ENCODE results near the gene MST1.

Gene MST1

DNA sequence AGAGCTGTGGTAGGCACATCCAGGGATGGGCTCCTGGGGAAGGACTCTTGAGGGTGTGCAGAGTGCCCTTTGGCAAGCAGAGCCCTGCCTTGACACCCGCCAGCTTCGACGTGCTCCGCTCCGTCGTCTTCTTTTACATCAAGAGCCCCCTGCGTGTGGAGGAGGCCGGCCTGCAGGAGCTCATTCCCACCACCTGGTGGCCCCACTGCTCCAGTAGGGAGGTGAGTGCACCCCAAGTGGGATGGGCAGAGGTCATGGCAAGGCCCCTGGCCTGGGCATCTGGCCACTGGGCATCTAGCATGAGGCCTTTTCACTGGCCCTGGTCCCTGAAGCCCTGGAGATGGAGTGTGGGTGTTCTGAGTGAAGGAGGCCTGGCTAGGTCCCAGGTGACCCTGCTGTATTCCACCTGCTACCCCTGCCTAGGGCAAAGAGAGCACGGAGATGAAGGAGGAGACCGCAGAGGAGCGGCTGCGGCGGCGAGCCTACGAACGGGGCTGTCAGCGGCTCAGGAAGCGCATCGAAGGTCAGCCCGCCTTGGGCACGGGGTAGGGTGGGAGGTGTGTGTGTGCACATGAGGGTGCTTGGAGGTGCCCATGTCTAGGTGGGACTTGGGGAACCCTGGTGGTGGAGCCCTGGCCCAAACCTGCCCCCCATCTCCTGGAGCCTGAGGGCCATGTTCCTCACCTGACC lies 12.3 kb upstream of the MST1 start:
- no peak overlapping the region for H3K4me3 ChIP-seq (ENCODE audit: low read depth, low read length, poor library complexity, severe bottlenecking)
- peaks cover 19% of the 10 kb centered on the region; the same call in 1 of the 2 replicates for H3K36me3 ChIP-seq (ENCODE audit: insufficient read depth, low read length)
- no peaks in the 10 kb centered on the region for H3K79me2 ChIP-seq (ENCODE audit: insufficient read depth, low read length)
- H3K27ac ChIP-seq (ENCODE audit: low read depth, low read length, poor library complexity, severe bottlenecking): no peak overlapping the region
- TF ChIP-seq EZH2 (IDR thresholded peaks at IDR 0.05; ENCODE audit: borderline replicate concordance, low read length): no peak
- TF ChIP-seq, protein P1, sequence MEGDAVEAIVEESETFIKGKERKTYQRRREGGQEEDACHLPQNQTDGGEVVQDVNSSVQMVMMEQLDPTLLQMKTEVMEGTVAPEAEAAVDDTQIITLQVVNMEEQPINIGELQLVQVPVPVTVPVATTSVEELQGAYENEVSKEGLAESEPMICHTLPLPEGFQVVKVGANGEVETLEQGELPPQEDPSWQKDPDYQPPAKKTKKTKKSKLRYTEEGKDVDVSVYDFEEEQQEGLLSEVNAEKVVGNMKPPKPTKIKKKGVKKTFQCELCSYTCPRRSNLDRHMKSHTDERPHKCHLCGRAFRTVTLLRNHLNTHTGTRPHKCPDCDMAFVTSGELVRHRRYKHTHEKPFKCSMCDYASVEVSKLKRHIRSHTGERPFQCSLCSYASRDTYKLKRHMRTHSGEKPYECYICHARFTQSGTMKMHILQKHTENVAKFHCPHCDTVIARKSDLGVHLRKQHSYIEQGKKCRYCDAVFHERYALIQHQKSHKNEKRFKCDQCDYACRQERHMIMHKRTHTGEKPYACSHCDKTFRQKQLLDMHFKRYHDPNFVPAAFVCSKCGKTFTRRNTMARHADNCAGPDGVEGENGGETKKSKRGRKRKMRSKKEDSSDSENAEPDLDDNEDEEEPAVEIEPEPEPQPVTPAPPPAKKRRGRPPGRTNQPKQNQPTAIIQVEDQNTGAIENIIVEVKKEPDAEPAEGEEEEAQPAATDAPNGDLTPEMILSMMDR (IDR thresholded peaks at IDR 0.05; ENCODE audit: low read length): peak; percentile 46; the same call in 1 of the 2 replicates
- no peaks in the 10 kb centered on the region for H3K9me3 ChIP-seq (ENCODE audit: low read length)
- H4K20me1 ChIP-seq (ENCODE audit: insufficient read depth, low read length): no peaks in the 10 kb centered on the region
- no peaks in the 10 kb centered on the region for H3K27me3 ChIP-seq (ENCODE audit: insufficient read depth, low read length)
- no peaks in the 10 kb centered on the region for H3K9me2 ChIP-seq (ENCODE audit: low read depth, low read length)
- no peak overlapping the region for H3K9ac ChIP-seq (ENCODE audit: low read length)
- no peaks in the 10 kb centered on the region for H3K4me1 ChIP-seq (ENCODE audit: insufficient read depth, low read length, severe bottlenecking)
- no peak overlapping the region for H2AFZ ChIP-seq (ENCODE audit: low read length)
- H3F3A ChIP-seq (ENCODE audit: insufficient read depth, low read length): no peaks in the 10 kb centered on the region
- no peak overlapping the region for H3K4me2 ChIP-seq (ENCODE audit: low read length)

DNA sequence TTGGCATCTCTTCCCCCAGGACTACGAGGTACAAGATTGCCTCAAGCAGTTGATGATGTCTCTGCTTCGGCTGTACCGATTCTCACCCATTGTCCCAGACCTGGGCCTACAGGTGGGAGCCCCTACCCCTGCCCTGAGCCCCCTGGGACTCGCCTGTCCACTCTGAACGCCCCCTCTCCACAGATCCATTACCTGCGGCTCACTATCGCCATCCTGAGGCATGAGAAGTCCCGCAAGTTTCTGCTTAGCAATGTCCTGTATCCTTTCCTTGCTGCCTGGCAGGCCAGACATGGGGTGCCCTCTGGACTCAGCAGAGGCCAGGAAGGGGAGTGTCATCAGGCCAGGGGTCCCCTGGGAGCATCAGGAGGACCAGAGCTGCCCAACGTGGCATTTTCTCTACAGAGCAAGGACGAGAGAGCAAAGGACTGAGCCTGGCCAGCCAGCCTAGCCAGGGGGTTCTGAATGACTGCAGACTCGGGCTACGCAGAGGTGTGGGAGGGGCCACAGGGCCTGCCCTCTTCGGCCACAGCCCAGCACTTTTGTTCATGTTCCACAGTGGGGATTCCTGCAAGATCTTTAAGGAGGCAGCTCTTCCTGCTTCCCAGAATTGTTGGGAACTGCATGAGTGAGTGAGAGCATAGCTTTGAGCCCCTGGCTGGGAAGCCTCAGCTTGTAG lies 11.3 kb upstream of the MST1 start:
- H3K9me2 ChIP-seq (ENCODE audit: low read depth, low read length): no peaks in the 10 kb centered on the region
- TF ChIP-seq, protein P1 (IDR thresholded peaks at IDR 0.05; ENCODE audit: low read length): 0 out of 2 replicates have a peak, but pooled peaks have one; percentile 27
- TF ChIP-seq EZH2 (IDR thresholded peaks at IDR 0.05; ENCODE audit: borderline replicate concordance, low read length): no peak
- H2AFZ ChIP-seq (ENCODE audit: low read length): no peak overlapping the region
- H3K36me3 ChIP-seq (ENCODE audit: insufficient read depth, low read length): peaks cover 11% of the 10 kb centered on the region; the same call in 1 of the 2 replicates
- no peak overlapping the region for H3K4me3 ChIP-seq (ENCODE audit: low read depth, low read length, poor library complexity, severe bottlenecking)
- H3K79me2 ChIP-seq (ENCODE audit: insufficient read depth, low read length): no peaks in the 10 kb centered on the region
- no peaks in the 10 kb centered on the region for H4K20me1 ChIP-seq (ENCODE audit: insufficient read depth, low read length)
- H3K9ac ChIP-seq (ENCODE audit: low read length): no peak overlapping the region
- no peak overlapping the region for H3K27ac ChIP-seq (ENCODE audit: low read depth, low read length, poor library complexity, severe bottlenecking)
- no peaks in the 10 kb centered on the region for H3K27me3 ChIP-seq (ENCODE audit: insufficient read depth, low read length)
- H3F3A ChIP-seq (ENCODE audit: insufficient read depth, low read length): no peaks in the 10 kb centered on the region
- no peaks in the 10 kb centered on the region for H3K9me3 ChIP-seq (ENCODE audit: low read length)
- no peaks in the 10 kb centered on the region for H3K4me1 ChIP-seq (ENCODE audit: insufficient read depth, low read length, severe bottlenecking)
- H3K4me2 ChIP-seq (ENCODE audit: low read length): no peak overlapping the region

DNA sequence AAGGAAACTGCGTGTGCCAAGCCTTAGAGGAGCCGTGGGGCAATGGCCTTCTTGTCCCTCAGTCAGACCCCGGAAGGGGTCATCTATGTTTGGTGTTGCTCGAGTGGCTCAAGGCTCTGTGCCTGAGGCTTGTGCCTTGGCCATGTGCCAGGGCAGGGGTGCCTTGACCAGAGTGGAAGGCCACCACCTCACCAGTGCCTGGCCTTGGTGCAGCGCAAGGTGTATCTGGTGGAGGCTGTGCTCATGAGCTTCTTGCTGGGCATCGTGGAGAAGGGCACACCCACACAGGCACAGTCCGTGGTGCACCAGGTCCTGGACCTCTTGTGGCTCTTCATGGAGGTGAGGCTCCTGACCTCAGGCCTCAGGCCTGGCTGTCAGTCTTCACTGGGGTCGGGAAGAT lies 10.7 kb upstream of the MST1 start:
- TF ChIP-seq, protein P1 (IDR thresholded peaks at IDR 0.05; ENCODE audit: low read length): no peak
- TF ChIP-seq EZH2 (IDR thresholded peaks at IDR 0.05; ENCODE audit: borderline replicate concordance, low read length): no peak
- no peaks in the 10 kb centered on the region for H3K4me1 ChIP-seq (ENCODE audit: insufficient read depth, low read length, severe bottlenecking)
- H3F3A ChIP-seq (ENCODE audit: insufficient read depth, low read length): no peaks in the 10 kb centered on the region
- no peak overlapping the region for H3K4me2 ChIP-seq (ENCODE audit: low read length)
- H4K20me1 ChIP-seq (ENCODE audit: insufficient read depth, low read length): no peaks in the 10 kb centered on the region
- no peak overlapping the region for H3K4me3 ChIP-seq (ENCODE audit: low read depth, low read length, poor library complexity, severe bottlenecking)
- no peak overlapping the region for H2AFZ ChIP-seq (ENCODE audit: low read length)
- peaks cover 5% of the 10 kb centered on the region; the same call in 1 of the 2 replicates for H3K36me3 ChIP-seq (ENCODE audit: insufficient read depth, low read length)
- H3K9me3 ChIP-seq (ENCODE audit: low read length): no peaks in the 10 kb centered on the region
- H3K9me2 ChIP-seq (ENCODE audit: low read depth, low read length): no peaks in the 10 kb centered on the region
- H3K79me2 ChIP-seq (ENCODE audit: insufficient read depth, low read length): no peaks in the 10 kb centered on the region
- no peak overlapping the region for H3K27ac ChIP-seq (ENCODE audit: low read depth, low read length, poor library complexity, severe bottlenecking)
- H3K27me3 ChIP-seq (ENCODE audit: insufficient read depth, low read length): no peaks in the 10 kb centered on the region
- no peak overlapping the region for H3K9ac ChIP-seq (ENCODE audit: low read length)
